ENCODE results near the gene SIX2.
"Not testable (repeated sequence)": the region's sequence is repeated elsewhere in the genome, so short reads cannot be mapped to it uniquely, and the experiment has no call there.

SIX2 gene

GRCh38 chr2:45009303-45009927, at the start of gene SIX2:
SIX2 (minus strand) TSS chr2:45009452; CDS start chr2:45009110, 342 bp downstream.
- no peak for DNase-seq

- no peak for DNase-seq
Measured at GRCh38 chr2:45055162-45055605, 45.9 kb upstream of the SIX2 start.

GRCh38 chr2:45053966-45054365, 44.7 kb upstream of the SIX2 start:
- no peak for DNase-seq

- no peak for DNase-seq
Measured at GRCh38 chr2:45052388-45052928, 43.2 kb upstream of the SIX2 start.

- DNase-seq: no peak
Measured at GRCh38 chr2:45049569-45050336, 40.5 kb upstream of the SIX2 start.

- DNase-seq: no peak
Measured at GRCh38 chr2:45047301-45047700, 38.0 kb upstream of the SIX2 start.

- no peak for DNase-seq
Measured at GRCh38 chr2:45046786-45047185, 37.5 kb upstream of the SIX2 start.

- no peak for DNase-seq
Measured at GRCh38 chr2:45045706-45046105, 36.5 kb upstream of the SIX2 start.

GRCh38 chr2:45044916-45045315, 35.7 kb upstream of the SIX2 start:
- DNase-seq: no peak

- no peak for DNase-seq
Measured at GRCh38 chr2:45043174-45043573, 33.9 kb upstream of the SIX2 start.

- no peak for DNase-seq
Measured at GRCh38 chr2:45042401-45042800, 33.1 kb upstream of the SIX2 start.

- no peak for DNase-seq
Measured at GRCh38 chr2:45040786-45041185, 31.5 kb upstream of the SIX2 start.

GRCh38 chr2:45039804-45040203, 30.6 kb upstream of the SIX2 start:
- DNase-seq: not testable (repeated sequence)

GRCh38 chr2:45038861-45039260, 29.6 kb upstream of the SIX2 start:
- not testable (repeated sequence) for DNase-seq

GRCh38 chr2:45033302-45033701, 24.1 kb upstream of the SIX2 start:
- no peak for DNase-seq

GRCh38 chr2:45031028-45031427, 21.8 kb upstream of the SIX2 start:
- DNase-seq: no peak

GRCh38 chr2:45030553-45030952, 21.3 kb upstream of the SIX2 start:
- no peak for DNase-seq

GRCh38 chr2:45029215-45029614, 20.0 kb upstream of the SIX2 start:
- no peak for DNase-seq

GRCh38 chr2:45028276-45028675, 19.0 kb upstream of the SIX2 start:
- DNase-seq: no peak

GRCh38 chr2:45026924-45027450, 17.7 kb upstream of the SIX2 start:
- DNase-seq: no peak

- no peak for DNase-seq
Measured at GRCh38 chr2:45024600-45025291, 15.5 kb upstream of the SIX2 start.

- DNase-seq: no peak
Measured at GRCh38 chr2:45024097-45024496, 14.8 kb upstream of the SIX2 start.

- DNase-seq: no peak
Measured at GRCh38 chr2:45020439-45020838, 11.2 kb upstream of the SIX2 start.
